ENCODE results near the gene RPUSD2. TPM values are rescaled to one million over a fixed set of nuclear protein-coding genes. Genes with fewer than 3 reads are reported as not detected.

The RPUSD2 gene
- total RNA-seq, 1 donor from 2014 or later = 10.2 TPM

DNA sequence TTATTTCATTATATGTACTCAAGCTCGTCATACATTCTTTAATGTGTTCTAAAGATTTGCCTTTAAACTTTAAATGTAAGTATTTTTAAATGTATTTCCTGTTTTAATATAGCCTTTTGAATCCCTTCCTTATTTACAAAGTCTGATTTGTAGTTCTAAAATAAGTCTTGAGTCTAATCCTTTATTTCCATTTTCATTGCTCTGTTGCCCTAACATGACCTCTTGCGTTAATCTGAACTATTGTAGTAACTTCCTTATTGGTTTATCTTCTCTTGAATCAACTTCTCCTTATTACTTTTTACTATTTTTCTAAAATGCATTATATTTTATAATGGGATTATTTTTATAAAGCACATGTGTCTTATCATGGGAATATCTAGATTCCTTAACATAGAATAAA is 48.9 kb downstream of the RPUSD2 start:
- Mint-ChIP-seq H3K36me3 (ENCODE audit: low read depth) (peaks cover 2% of the 10 kb centered on the region), H3K9me3 (ENCODE audit: low read depth) (no peaks in the 10 kb centered on the region), H3K4me1 (ENCODE audit: low read depth) (no peaks in the 10 kb centered on the region), H3K27ac (ENCODE audit: unreplicated experiment) (no peak overlapping the region), H3K27me3 (ENCODE audit: low read depth) (no peaks in the 10 kb centered on the region), H3K4me3 (ENCODE audit: unreplicated experiment) (no peak overlapping the region)
- TF ChIP-seq, protein P1, sequence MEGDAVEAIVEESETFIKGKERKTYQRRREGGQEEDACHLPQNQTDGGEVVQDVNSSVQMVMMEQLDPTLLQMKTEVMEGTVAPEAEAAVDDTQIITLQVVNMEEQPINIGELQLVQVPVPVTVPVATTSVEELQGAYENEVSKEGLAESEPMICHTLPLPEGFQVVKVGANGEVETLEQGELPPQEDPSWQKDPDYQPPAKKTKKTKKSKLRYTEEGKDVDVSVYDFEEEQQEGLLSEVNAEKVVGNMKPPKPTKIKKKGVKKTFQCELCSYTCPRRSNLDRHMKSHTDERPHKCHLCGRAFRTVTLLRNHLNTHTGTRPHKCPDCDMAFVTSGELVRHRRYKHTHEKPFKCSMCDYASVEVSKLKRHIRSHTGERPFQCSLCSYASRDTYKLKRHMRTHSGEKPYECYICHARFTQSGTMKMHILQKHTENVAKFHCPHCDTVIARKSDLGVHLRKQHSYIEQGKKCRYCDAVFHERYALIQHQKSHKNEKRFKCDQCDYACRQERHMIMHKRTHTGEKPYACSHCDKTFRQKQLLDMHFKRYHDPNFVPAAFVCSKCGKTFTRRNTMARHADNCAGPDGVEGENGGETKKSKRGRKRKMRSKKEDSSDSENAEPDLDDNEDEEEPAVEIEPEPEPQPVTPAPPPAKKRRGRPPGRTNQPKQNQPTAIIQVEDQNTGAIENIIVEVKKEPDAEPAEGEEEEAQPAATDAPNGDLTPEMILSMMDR (IDR thresholded peaks at IDR 0.05) = no peak
- DNase-seq (ENCODE audit: low spot score) = no peak

GRCh38 chr15:40618906-40619305 is 49.8 kb downstream of the RPUSD2 start:
- Mint-ChIP-seq H3K4me3 (ENCODE audit: unreplicated experiment) (no peak overlapping the region), H3K36me3 (ENCODE audit: low read depth) (peaks cover 2% of the 10 kb centered on the region), H3K27me3 (ENCODE audit: low read depth) (no peaks in the 10 kb centered on the region), H3K9me3 (ENCODE audit: low read depth) (no peaks in the 10 kb centered on the region), H3K27ac (ENCODE audit: unreplicated experiment) (no peak overlapping the region), H3K4me1 (ENCODE audit: low read depth) (no peaks in the 10 kb centered on the region)
- TF ChIP-seq, protein P1 (IDR thresholded peaks at IDR 0.05) = no peak
- DNase-seq (ENCODE audit: low spot score) = no peak

- Mint-ChIP-seq H3K4me1 (ENCODE audit: low read depth) (no peaks in the 10 kb centered on the region), H3K9me3 (ENCODE audit: low read depth) (no peaks in the 10 kb centered on the region), H3K27me3 (ENCODE audit: low read depth) (no peaks in the 10 kb centered on the region), H3K27ac (ENCODE audit: unreplicated experiment) (no peak overlapping the region), H3K4me3 (ENCODE audit: unreplicated experiment) (no peak overlapping the region), H3K36me3 (ENCODE audit: low read depth) (peaks cover 2% of the 10 kb centered on the region)
- TF ChIP-seq, protein P1 (IDR thresholded peaks at IDR 0.05) = no peak
- DNase-seq (ENCODE audit: low spot score) = no peak
Observed at GRCh38 chr15:40623361-40623760, 54.3 kb downstream of the RPUSD2 start.

Other genes with a start within 250 kb of the RPUSD2 start
- gene INAFM2, start 245.6 kb upstream of the RPUSD2 start, total RNA-seq = 68.8 to 128 TPM (median 80.6 TPM) in 3 replicates
- 55.4 to 60.0 TPM (median 58.0 TPM) in 3 replicates for gene CCDC9B, start 228.4 kb upstream of the RPUSD2 start, total RNA-seq
- gene PHGR1, start 218.3 kb upstream of the RPUSD2 start, total RNA-seq = not detected in 3 replicates
- gene DISP2, start 211.1 kb upstream of the RPUSD2 start, total RNA-seq = 1.3 to 2.2 TPM (median 1.4 TPM) in 3 replicates
- gene KNSTRN, start 186.6 kb upstream of the RPUSD2 start, total RNA-seq = 20.9 to 28.4 TPM (median 27.9 TPM) in 3 replicates
- gene IVD, start 163.5 kb upstream of the RPUSD2 start, total RNA-seq = 42.0 to 58.9 TPM (median 42.5 TPM) in 3 replicates
- 24.4 to 26.4 TPM (median 24.8 TPM) in 3 replicates for gene BAHD1, start 128.3 kb upstream of the RPUSD2 start, total RNA-seq
- gene CHST14, start 98.3 kb upstream of the RPUSD2 start, total RNA-seq = 45.4 to 46.2 TPM (median 45.7 TPM) in 3 replicates
- 16.7 to 22.5 TPM (median 21.2 TPM) in 3 replicates for gene CCDC32, start 4.3 kb upstream of the RPUSD2 start, total RNA-seq
- gene KNL1, start 24.9 kb downstream of the RPUSD2 start, total RNA-seq = 4.7 to 6.0 TPM (median 5.5 TPM) in 3 replicates
- gene RAD51, start 125.9 kb downstream of the RPUSD2 start, total RNA-seq = 6.9 to 13.0 TPM (median 9.4 TPM) in 3 replicates
- gene RMDN3, start 186.0 kb downstream of the RPUSD2 start, total RNA-seq = 27.5 to 30.1 TPM (median 28.8 TPM) in 3 replicates
- gene GCHFR, start 194.8 kb downstream of the RPUSD2 start, total RNA-seq = 1.6 to 2.4 TPM (median 1.9 TPM) in 3 replicates
- gene C15orf62, start 200.7 kb downstream of the RPUSD2 start, total RNA-seq = 0.12 TPM in 1 of 3 replicates, not detected in the others
- gene ZFYVE19, start 237.8 kb downstream of the RPUSD2 start, total RNA-seq = 15.5 to 22.5 TPM (median 15.8 TPM) in 3 replicates
- gene DNAJC17, start 238.2 kb downstream of the RPUSD2 start, total RNA-seq = 26.4 to 31.8 TPM (median 29.1 TPM) in 3 replicates

Data from chondrocyte (in vitro differentiated cells).